MM.1S (cell line): ENCODE measurements around the gene HPS6.

Experiments used
- DNase-seq: peaks from one replicate; pipeline ENCODE4 v3.0.0-alpha.2; 2015
- H2AFZ ChIP-seq: fragments of 300-600 bp; sonication (generic); 2 replicates; pipeline ENCODE4 v1.6.0; 2016; ENCODE audit warnings: antibody characterized with exemption, low read length
- H3F3A ChIP-seq: fragments of 300-600 bp; sonication (generic); 2 replicates; pipeline ENCODE4 v1.6.1; 2016; ENCODE audit warnings: mild to moderate bottlenecking, antibody characterized with exemption, low read length, moderate library complexity, mixed read lengths; ENCODE audit not compliant: insufficient read depth
- H3K27ac ChIP-seq: fragments of 300-600 bp; sonication (generic); 2 replicates; pipeline ENCODE4 v1.5.1; 2016; ENCODE audit warnings: mild to moderate bottlenecking, low read length
- H3K27me3 ChIP-seq: fragments of 300-600 bp; sonication (generic); replicated peaks from 2 replicates; pipeline ENCODE4 v1.6.0; 2016; ENCODE audit warnings: low read length; ENCODE audit not compliant: insufficient read depth
- H3K36me3 ChIP-seq: fragments of 300-600 bp; sonication (generic); replicated peaks from 2 replicates; pipeline ENCODE4 v1.6.1; 2016; ENCODE audit warnings: mild to moderate bottlenecking, low read length, mixed read lengths; ENCODE audit not compliant: insufficient read depth
- H3K4me1 ChIP-seq: fragments of 300-600 bp; sonication (generic); 2 replicates; pipeline ENCODE4 v1.6.1; 2016; ENCODE audit warnings: low read length, mixed read lengths
- H3K4me2 ChIP-seq: fragments of 300-600 bp; sonication (generic); 2 replicates; pipeline ENCODE4 v1.6.0; 2016; ENCODE audit warnings: low read depth, low read length
- H3K4me3 ChIP-seq: fragments of 300-600 bp; sonication (generic); 2 replicates; pipeline ENCODE4 v1.5.1; 2016; ENCODE audit warnings: low read length, mixed read lengths
- H3K79me2 ChIP-seq: fragments of 300-600 bp; sonication (generic); 2 replicates; pipeline ENCODE4 v1.6.1; 2016; ENCODE audit warnings: mixed run types, low read length, mixed read lengths
- H3K9ac ChIP-seq: fragments of 300-600 bp; sonication (generic); 2 replicates; pipeline ENCODE4 v1.6.1; 2016; ENCODE audit warnings: low read length, mixed read lengths
- H3K9me2 ChIP-seq: fragments of 300-600 bp; sonication (generic); replicated peaks from 2 replicates; pipeline ENCODE4 v1.6.1; 2016; ENCODE audit warnings: mild to moderate bottlenecking, low read length, mixed read lengths; ENCODE audit not compliant: insufficient read depth
- H3K9me3 ChIP-seq: fragments of 300-600 bp; sonication (generic); replicated peaks from 2 replicates; pipeline ENCODE4 v1.6.1; 2016; ENCODE audit warnings: mild to moderate bottlenecking, low read length, mixed read lengths; ENCODE audit not compliant: insufficient read depth
- H4K20me1 ChIP-seq: fragments of 300-600 bp; sonication (generic); 2 replicates; pipeline ENCODE4 v1.6.1; 2016; ENCODE audit warnings: mild to moderate bottlenecking, low read length, moderate library complexity, mixed read lengths; ENCODE audit not compliant: insufficient read depth
- EZH2 ChIP-seq: fragments of 300-600 bp; sonication (generic); optimal IDR thresholded peaks from 2 replicates; pipeline ENCODE3; 2017; ENCODE audit warnings: low read depth, mild to moderate bottlenecking, antibody characterized with exemption, low read length, mixed read lengths
- EZH2phosphoT487 ChIP-seq: fragments of 300-600 bp; sonication (generic); IDR thresholded peaks from 2 replicates; pipeline ENCODE4 v1.6.1; 2018; ENCODE audit warnings: antibody characterized with exemption, low read length
- TF ChIP-seq, protein P1 (sequence below): fragments of 300-600 bp; sonication (generic); IDR thresholded peaks from 2 replicates; pipeline ENCODE4 v1.5.1; 2016; ENCODE audit warnings: antibody characterized with exemption, low read length, mixed read lengths

Gene HPS6

DNA sequence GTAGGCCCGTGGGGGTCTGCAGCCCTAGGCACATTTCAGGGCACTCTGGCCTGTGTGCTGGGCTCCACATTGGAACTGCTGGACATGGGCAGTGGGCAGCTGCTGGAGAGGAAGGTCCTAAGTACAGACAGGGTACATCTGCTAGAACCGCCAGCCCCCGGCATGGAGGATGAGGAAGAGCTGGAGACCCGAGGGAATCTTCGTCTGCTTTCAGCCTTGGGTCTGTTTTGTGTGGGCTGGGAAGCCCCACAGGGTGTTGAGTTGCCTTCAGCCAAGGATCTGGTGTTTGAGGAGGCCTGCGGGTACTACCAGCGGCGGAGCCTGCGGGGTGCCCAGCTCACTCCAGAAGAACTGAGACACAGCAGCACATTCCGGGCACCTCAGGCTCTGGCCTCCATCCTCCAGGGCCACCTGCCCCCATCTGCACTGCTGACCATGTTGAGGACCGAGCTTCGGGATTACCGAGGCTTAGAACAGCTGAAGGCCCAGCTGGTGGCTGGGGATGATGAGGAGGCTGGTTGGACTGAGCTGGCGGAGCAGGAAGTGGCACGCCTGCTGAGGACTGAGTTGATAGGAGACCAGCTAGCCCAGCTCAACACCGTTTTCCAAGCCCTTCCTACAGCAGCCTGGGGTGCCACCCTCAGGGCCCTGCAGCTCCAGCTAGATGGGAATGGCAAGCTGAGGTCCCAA, 1.4 kb downstream of the HPS6 start:
- H3K4me3 ChIP-seq: peak overlapping the region; percentile 82
- DNase-seq: no peak
- 0 out of 2 replicates have a peak overlapping the region, but pooled peaks have one; percentile 80 for H2AFZ ChIP-seq
- TF ChIP-seq EZH2phosphoT487: no peak
- TF ChIP-seq EZH2: no peak
- TF ChIP-seq, protein P1, sequence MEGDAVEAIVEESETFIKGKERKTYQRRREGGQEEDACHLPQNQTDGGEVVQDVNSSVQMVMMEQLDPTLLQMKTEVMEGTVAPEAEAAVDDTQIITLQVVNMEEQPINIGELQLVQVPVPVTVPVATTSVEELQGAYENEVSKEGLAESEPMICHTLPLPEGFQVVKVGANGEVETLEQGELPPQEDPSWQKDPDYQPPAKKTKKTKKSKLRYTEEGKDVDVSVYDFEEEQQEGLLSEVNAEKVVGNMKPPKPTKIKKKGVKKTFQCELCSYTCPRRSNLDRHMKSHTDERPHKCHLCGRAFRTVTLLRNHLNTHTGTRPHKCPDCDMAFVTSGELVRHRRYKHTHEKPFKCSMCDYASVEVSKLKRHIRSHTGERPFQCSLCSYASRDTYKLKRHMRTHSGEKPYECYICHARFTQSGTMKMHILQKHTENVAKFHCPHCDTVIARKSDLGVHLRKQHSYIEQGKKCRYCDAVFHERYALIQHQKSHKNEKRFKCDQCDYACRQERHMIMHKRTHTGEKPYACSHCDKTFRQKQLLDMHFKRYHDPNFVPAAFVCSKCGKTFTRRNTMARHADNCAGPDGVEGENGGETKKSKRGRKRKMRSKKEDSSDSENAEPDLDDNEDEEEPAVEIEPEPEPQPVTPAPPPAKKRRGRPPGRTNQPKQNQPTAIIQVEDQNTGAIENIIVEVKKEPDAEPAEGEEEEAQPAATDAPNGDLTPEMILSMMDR: no peak
- 0 out of 2 replicates have a peak, but pooled peaks cover 8% of the 10 kb centered on the region for H3F3A ChIP-seq
- no peaks in the 10 kb centered on the region for H3K9me3 ChIP-seq
- H3K4me1 ChIP-seq: peaks cover 9% of the 10 kb centered on the region; the same call in 1 of the 2 replicates
- no peak overlapping the region for H3K27ac ChIP-seq
- no peaks in the 10 kb centered on the region for H3K27me3 ChIP-seq
- no peaks in the 10 kb centered on the region for H3K9me2 ChIP-seq
- H3K9ac ChIP-seq: peak overlapping the region; percentile 86; the same call in 1 of the 2 replicates
- peak overlapping the region; percentile 99; the same call in 1 of the 2 replicates for H3K4me2 ChIP-seq
- no peaks in the 10 kb centered on the region for H4K20me1 ChIP-seq
- no peaks in the 10 kb centered on the region for H3K36me3 ChIP-seq
- peaks cover 28% of the 10 kb centered on the region for H3K79me2 ChIP-seq

DNA sequence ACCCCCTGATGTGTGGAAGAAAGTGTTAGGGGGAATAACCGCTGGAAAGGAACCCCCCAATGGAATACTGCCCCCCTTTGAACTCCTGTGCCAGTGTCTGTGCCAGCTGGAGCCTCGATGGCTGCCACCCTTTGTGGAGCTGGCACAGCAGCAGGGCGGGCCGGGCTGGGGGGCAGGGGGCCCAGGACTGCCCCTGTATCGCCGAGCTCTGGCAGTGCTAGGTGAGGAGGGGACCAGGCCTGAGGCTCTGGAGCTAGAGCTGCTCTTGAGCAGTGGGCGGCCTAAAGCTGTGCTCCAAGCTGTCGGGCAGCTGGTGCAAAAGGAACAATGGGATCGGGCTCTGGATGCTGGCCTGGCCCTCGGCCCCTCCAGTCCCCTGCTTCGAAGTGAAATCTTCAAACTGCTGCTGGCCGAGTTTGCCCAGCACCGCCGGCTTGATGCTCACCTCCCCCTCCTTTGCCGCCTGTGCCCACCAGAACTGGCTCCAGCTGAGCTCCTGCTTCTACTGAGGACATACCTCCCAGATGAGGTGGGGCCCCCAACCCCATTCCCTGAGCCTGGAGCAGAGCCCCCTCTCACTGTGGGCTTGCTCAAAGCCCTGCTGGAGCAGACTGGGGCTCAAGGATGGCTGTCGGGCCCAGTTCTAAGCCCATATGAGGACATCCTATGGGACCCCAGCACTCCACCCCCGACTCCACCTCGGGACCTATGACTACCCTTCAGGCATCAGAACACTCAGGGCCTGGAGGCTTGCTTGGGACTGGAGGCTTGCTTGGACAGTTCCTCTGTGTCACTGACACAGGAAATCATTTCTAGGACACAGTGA, 2.2 kb downstream of the HPS6 start:
- Histone ChIP-seq H2AFZ (no peak overlapping the region), H3K27me3 (no peaks in the 10 kb centered on the region), H3K4me1 (peaks cover 9% of the 10 kb centered on the region; the same call in 1 of the 2 replicates), H3K9me3 (no peaks in the 10 kb centered on the region), H3K4me3 (no peak overlapping the region), H3K36me3 (no peaks in the 10 kb centered on the region), H3K27ac (no peak overlapping the region), H3K9ac (no peak overlapping the region), H3K4me2 (no peak overlapping the region), H3K79me2 (peaks cover 28% of the 10 kb centered on the region), H3F3A (0 out of 2 replicates have a peak, but pooled peaks cover 8% of the 10 kb centered on the region), H3K9me2 (no peaks in the 10 kb centered on the region), H4K20me1 (no peaks in the 10 kb centered on the region)
- DNase-seq: no peak
- TF ChIP-seq, protein P1: no peak
- TF ChIP-seq EZH2phosphoT487 (no peak), EZH2 (no peak)

DNA sequence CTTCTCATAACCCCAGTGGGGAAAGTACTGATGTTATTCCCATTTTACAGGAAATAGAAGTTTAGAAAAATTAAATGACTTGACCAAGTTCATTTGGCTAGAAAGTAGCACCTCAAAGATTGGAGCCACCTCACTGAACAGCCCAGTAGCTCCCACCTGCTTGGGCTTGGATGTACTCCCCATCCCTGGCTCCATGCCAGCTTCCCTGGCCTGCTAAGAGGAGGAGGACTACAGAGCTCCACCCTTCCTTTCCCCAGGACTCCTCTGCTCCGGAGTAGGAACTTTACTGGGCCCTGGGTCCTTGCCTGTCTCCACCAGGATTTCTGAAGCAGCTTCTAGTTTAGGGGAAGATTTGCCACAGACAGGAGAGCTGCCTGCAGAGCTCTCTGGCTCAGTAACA, 3.1 kb downstream of the HPS6 start:
- Histone ChIP-seq H3K27me3 (no peaks in the 10 kb centered on the region), H3K9me2 (no peaks in the 10 kb centered on the region), H3K4me2 (no peak overlapping the region), H3F3A (0 out of 2 replicates have a peak, but pooled peaks cover 8% of the 10 kb centered on the region), H2AFZ (no peak overlapping the region), H3K9ac (no peak overlapping the region), H3K27ac (no peak overlapping the region), H3K36me3 (no peaks in the 10 kb centered on the region), H3K4me1 (peaks cover 9% of the 10 kb centered on the region; the same call in 1 of the 2 replicates), H3K4me3 (no peak overlapping the region), H3K9me3 (no peaks in the 10 kb centered on the region), H4K20me1 (no peaks in the 10 kb centered on the region), H3K79me2 (peaks cover 28% of the 10 kb centered on the region)
- TF ChIP-seq EZH2: no peak
- TF ChIP-seq EZH2phosphoT487: no peak
- TF ChIP-seq, protein P1: no peak
- DNase-seq: no peak
